ENCODE results near the gene DIAPH1.

DIAPH1 gene

DNA sequence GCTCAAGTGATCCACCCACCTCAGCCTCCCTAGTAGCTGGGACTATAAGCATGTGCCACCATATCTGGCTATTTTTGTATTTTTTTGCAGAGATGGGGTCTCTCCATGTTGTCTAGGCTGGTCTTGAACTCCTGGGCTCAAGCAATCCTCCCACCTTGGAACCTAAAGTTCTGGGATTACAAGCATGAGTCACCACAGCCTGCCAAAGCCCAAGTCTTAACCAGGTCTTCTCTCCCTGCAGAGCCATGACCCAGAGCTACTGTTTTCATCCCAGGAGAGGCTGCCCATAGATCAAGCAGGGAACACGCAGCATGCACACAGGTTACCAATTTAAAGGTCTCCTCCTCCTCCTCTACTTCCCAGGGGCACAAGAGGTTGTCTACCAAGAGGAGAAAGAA lies 100.2 kb downstream of the DIAPH1 start:
- Histone ChIP-seq H3K4me1 (ENCODE audit: control insufficient read depth, insufficient read depth, low read length, poor library complexity, severe bottlenecking) (peaks cover 81% of the 10 kb centered on the region), H3K36me3 (ENCODE audit: control insufficient read depth, insufficient read depth, low read length) (peaks cover 66% of the 10 kb centered on the region), H3K27ac (ENCODE audit: low read depth, low read length, severe bottlenecking) (no peak overlapping the region), H3K4me3 (ENCODE audit: extremely low read depth, insufficient read depth, low read length, poor library complexity, severe bottlenecking) (no peak overlapping the region), H3K9me3 (ENCODE audit: control insufficient read depth, low read length) (no peaks in the 10 kb centered on the region)
- WGBS, 2 experiments (ENCODE audit: insufficient coverage in 2 of 2), result no CpG with 5 or more reads among the region's 1 CpG

DNA sequence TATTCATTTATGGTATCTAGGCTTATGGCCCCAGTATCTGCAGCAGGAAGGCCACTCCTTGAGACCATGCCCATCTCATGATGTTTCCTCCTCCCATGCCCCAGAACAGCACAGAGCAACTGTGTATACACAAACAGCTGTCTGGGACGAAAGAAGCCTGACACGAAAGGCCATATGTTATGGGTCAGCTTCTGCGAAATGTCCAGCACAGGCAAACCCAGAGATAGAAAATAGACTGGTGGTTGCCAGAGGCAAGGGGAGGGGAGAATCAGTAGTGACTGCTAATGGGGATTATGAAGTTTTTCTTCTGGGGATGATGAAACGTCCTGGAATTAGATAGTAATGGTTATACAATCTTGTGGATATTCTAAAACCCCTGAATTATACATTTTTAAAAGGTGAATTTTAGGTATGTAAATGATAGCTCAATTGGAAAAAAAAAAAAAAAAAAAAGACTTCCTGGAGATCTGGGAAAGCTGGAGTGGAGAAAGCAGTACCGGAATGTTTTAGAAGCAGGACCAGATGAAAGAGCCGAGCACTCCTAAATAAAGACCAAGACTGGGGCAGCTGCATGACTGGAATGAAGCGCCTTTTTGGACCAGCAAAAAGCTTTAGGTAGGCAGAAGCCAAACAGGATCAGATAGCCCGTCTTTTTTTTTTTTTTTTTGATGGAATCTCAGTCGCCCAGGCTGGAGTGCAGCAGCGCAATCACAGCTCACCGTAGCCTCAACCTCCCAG lies 100.8 kb downstream of the DIAPH1 start:
- Histone ChIP-seq H3K27ac (ENCODE audit: low read depth, low read length, severe bottlenecking) (peak overlapping the region; percentile 13), H3K36me3 (ENCODE audit: control insufficient read depth, insufficient read depth, low read length) (peaks cover 61% of the 10 kb centered on the region), H3K4me1 (ENCODE audit: control insufficient read depth, insufficient read depth, low read length, poor library complexity, severe bottlenecking) (peaks cover 81% of the 10 kb centered on the region), H3K4me3 (ENCODE audit: extremely low read depth, insufficient read depth, low read length, poor library complexity, severe bottlenecking) (no peak overlapping the region), H3K9me3 (ENCODE audit: control insufficient read depth, low read length) (no peaks in the 10 kb centered on the region)
- WGBS, 2 experiments (ENCODE audit: insufficient coverage in 2 of 2), result 92 to 96% methylated on average over 7 to 9 of the region's 11 CpGs

GRCh38 chr5:141517312-141517711 lies 101.5 kb downstream of the DIAPH1 start:
- Histone ChIP-seq H3K4me1 (ENCODE audit: control insufficient read depth, insufficient read depth, low read length, poor library complexity, severe bottlenecking) (peaks cover 81% of the 10 kb centered on the region), H3K36me3 (ENCODE audit: control insufficient read depth, insufficient read depth, low read length) (peaks cover 55% of the 10 kb centered on the region), H3K27ac (ENCODE audit: low read depth, low read length, severe bottlenecking) (peak overlapping the region; percentile 32), H3K4me3 (ENCODE audit: extremely low read depth, insufficient read depth, low read length, poor library complexity, severe bottlenecking) (no peak overlapping the region), H3K9me3 (ENCODE audit: control insufficient read depth, low read length) (no peaks in the 10 kb centered on the region)
- 94 to 100% methylated on average over 5 of the region's 8 CpGs for WGBS, 2 experiments (ENCODE audit: insufficient coverage in 2 of 2)

DNA sequence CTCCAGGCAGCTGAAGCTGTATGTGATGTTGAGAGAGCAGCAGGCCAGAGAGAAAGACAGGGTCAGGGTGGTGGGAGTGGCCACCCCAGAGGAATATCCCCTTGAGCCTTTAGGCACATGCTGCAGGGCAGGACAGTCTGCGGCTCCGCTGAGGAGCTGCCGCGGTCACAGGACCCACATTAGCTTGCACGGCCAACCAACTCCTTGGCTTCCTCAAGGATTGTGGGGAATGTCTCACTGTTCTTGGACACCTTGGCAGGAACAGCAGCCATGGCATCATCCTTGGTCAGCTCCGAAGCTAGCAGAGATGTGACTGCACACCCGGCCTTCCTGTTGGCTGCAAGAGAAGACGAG lies 102.2 kb downstream of the DIAPH1 start:
- WGBS, 2 experiments (ENCODE audit: insufficient coverage in 2 of 2), result 90 to 97% methylated on average over 6 to 8 of the region's 8 CpGs
- peaks cover 62% of the 10 kb centered on the region for H3K36me3 ChIP-seq (ENCODE audit: control insufficient read depth, insufficient read depth, low read length)
- peak overlapping the region; percentile 75 for H3K27ac ChIP-seq (ENCODE audit: low read depth, low read length, severe bottlenecking)
- H3K4me1 ChIP-seq (ENCODE audit: control insufficient read depth, insufficient read depth, low read length, poor library complexity, severe bottlenecking), result peaks cover 80% of the 10 kb centered on the region
- no peak overlapping the region for H3K4me3 ChIP-seq (ENCODE audit: extremely low read depth, insufficient read depth, low read length, poor library complexity, severe bottlenecking)
- no peaks in the 10 kb centered on the region for H3K9me3 ChIP-seq (ENCODE audit: control insufficient read depth, low read length)

DNA sequence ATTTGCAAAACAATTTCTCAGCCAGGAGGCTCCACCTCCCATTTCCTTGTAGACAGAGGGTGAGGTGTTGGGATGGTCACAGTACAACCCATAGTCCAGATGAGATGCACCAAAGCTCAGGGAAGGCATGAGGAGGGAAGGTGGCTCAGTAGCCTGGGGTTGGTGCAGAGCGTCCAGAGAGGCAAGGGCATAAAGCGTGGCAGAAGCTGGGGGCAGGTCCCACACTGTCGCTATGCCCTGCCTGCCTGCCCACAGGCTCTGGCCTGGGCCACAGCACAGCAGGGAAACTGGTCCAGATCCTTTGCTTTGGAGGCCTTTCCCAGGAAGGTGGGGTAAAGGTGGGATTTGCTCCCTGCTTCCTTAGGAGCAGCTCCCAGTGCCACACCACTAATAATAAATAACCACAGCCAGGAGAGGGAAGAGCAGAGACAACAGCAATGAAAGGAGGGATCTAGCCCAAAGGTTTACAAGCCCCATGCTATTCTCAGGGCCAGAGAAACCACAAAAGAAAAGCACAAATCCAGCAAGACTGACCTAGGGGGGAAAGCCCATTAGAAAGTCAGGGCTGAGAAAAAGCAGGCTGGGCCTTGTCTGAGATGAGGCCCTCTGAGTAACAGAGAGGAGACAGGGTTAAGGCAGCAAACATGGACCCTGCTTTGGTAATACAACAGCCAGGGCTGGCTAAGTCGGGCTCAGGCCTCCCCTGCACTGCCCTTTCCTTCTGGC lies 102.7 kb downstream of the DIAPH1 start:
- no peak overlapping the region for H3K4me3 ChIP-seq (ENCODE audit: extremely low read depth, insufficient read depth, low read length, poor library complexity, severe bottlenecking)
- peaks cover 80% of the 10 kb centered on the region for H3K4me1 ChIP-seq (ENCODE audit: control insufficient read depth, insufficient read depth, low read length, poor library complexity, severe bottlenecking)
- WGBS, 2 experiments (ENCODE audit: insufficient coverage in 2 of 2), result 82 to 100% methylated on average over 3 of the region's 4 CpGs
- peak overlapping the region; percentile 99 for H3K27ac ChIP-seq (ENCODE audit: low read depth, low read length, severe bottlenecking)
- no peaks in the 10 kb centered on the region for H3K9me3 ChIP-seq (ENCODE audit: control insufficient read depth, low read length)
- H3K36me3 ChIP-seq (ENCODE audit: control insufficient read depth, insufficient read depth, low read length), result peaks cover 67% of the 10 kb centered on the region

- Histone ChIP-seq H3K27ac (ENCODE audit: low read depth, low read length, severe bottlenecking) (peak overlapping the region; percentile 99), H3K9me3 (ENCODE audit: control insufficient read depth, low read length) (no peaks in the 10 kb centered on the region), H3K36me3 (ENCODE audit: control insufficient read depth, insufficient read depth, low read length) (peaks cover 70% of the 10 kb centered on the region), H3K4me3 (ENCODE audit: extremely low read depth, insufficient read depth, low read length, poor library complexity, severe bottlenecking) (no peak overlapping the region), H3K4me1 (ENCODE audit: control insufficient read depth, insufficient read depth, low read length, poor library complexity, severe bottlenecking) (peaks cover 73% of the 10 kb centered on the region)
- 50% methylated on average over 1 of the region's 3 CpGs; no CpG with 5 or more reads in 1 of the 2 experiments for WGBS, 2 experiments (ENCODE audit: insufficient coverage in 2 of 2)
These were observed 103.7 kb downstream of the DIAPH1 start for GRCh38 chr5:141515141-141515540.

DNA sequence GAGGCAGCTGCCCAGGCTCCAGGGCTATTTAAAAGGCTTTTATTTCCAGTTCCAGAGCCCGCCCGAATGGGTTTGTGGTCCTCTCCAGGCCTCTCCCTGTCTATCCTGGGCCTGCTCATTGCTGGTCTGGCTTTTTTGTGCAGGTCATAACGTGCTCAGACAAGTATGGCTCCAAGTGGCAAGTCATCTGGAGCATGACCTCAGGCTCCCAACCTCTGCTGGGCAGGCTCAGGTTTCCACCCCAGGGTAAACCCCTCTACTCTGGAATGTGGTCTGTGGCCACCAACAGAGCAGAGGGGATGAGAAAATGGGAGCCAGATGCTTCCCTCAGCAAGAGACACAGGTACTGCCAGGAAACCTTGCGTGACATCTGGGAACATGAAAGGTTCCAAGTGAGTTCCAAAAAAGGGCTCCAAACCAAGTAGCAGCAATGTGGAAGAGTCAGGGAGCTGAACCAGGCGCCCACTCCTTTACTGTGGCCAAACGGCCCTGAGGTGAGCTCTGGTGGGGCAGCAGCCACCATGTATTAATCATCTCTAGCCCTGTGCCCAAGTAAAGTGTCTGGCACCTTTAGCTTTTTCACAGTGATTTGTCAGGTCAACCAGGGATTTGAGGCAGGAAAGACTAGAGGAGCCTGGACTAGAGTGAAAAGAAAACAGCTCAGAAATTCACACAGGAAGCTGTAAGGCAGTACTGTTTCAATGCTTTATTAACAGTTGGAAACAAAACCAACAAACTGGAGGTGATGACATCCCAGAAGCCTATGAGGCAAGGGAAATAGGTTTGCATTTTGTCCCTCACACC lies 104.3 kb downstream of the DIAPH1 start:
- H3K4me3 ChIP-seq (ENCODE audit: extremely low read depth, insufficient read depth, low read length, poor library complexity, severe bottlenecking), result peak overlapping the region; percentile 3
- WGBS, 2 experiments (ENCODE audit: insufficient coverage in 2 of 2), result 37 to 43% methylated on average over 6 of the region's 6 CpGs
- peak overlapping the region; percentile 99 for H3K27ac ChIP-seq (ENCODE audit: low read depth, low read length, severe bottlenecking)
- peaks cover 77% of the 10 kb centered on the region for H3K4me1 ChIP-seq (ENCODE audit: control insufficient read depth, insufficient read depth, low read length, poor library complexity, severe bottlenecking)
- H3K9me3 ChIP-seq (ENCODE audit: control insufficient read depth, low read length), result no peaks in the 10 kb centered on the region
- peaks cover 69% of the 10 kb centered on the region for H3K36me3 ChIP-seq (ENCODE audit: control insufficient read depth, insufficient read depth, low read length)

DNA sequence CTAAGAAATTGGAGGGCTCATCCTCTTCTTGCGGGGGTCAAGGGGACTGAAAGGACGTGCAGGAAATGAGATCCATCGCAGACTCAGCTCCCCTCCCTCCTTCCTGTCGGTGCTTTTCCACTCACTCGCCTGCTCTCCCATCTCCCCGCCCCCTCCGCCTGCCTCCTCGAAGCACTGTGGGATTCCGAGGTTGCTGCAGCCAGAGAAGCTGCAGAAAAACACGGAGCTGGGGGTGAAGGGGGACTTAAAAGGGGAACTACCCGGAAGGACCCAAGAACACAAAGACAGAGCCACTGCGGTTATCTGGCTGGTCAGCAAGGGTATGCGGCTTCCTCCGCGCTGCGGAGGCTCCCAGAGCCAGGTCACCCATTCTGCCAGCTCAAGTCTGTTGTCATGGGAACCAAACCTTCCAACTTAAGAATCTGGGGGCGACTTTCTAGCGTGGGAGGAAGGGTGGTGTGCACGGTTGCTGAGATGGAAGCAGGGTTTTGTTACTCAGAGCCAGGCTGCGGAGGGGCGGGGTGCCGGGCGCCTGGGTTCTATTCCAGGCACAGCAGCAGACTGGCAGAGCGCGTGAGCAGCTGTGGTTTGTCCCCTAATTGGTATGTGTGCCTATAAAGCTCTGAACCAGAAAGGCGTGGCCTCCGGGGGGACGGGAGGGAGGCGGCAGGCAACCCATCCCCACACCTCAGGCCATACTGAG lies 105.0 kb downstream of the DIAPH1 start:
- H3K9me3 ChIP-seq (ENCODE audit: control insufficient read depth, low read length), result no peaks in the 10 kb centered on the region
- H3K36me3 ChIP-seq (ENCODE audit: control insufficient read depth, insufficient read depth, low read length), result peaks cover 64% of the 10 kb centered on the region
- WGBS, 2 experiments (ENCODE audit: insufficient coverage in 2 of 2), result 9 to 10% methylated on average over 20 to 21 of the region's 29 CpGs
- peak overlapping the region; percentile 34 for H3K4me3 ChIP-seq (ENCODE audit: extremely low read depth, insufficient read depth, low read length, poor library complexity, severe bottlenecking)
- H3K4me1 ChIP-seq (ENCODE audit: control insufficient read depth, insufficient read depth, low read length, poor library complexity, severe bottlenecking), result peaks cover 75% of the 10 kb centered on the region
- H3K27ac ChIP-seq (ENCODE audit: low read depth, low read length, severe bottlenecking), result peak overlapping the region; percentile 99

GRCh38 chr5:141512911-141513626 lies 105.7 kb downstream of the DIAPH1 start:
- H3K27ac ChIP-seq (ENCODE audit: low read depth, low read length, severe bottlenecking), result peak overlapping the region; percentile 99
- peak overlapping the region; percentile 34 for H3K4me3 ChIP-seq (ENCODE audit: extremely low read depth, insufficient read depth, low read length, poor library complexity, severe bottlenecking)
- 27 to 28% methylated on average over 17 to 27 of the region's 43 CpGs for WGBS, 2 experiments (ENCODE audit: insufficient coverage in 2 of 2)
- peaks cover 73% of the 10 kb centered on the region for H3K4me1 ChIP-seq (ENCODE audit: control insufficient read depth, insufficient read depth, low read length, poor library complexity, severe bottlenecking)
- peaks cover 57% of the 10 kb centered on the region for H3K36me3 ChIP-seq (ENCODE audit: control insufficient read depth, insufficient read depth, low read length)
- no peaks in the 10 kb centered on the region for H3K9me3 ChIP-seq (ENCODE audit: control insufficient read depth, low read length)

All from mesodermal cell (in vitro differentiated cells).